Mesenchymal stem cell (in vitro differentiated cells and primary cell): ENCODE data around the gene LPP.

Experiments used
- DNase-seq: peaks from one replicate; pipeline ENCODE4 v3.0.0-alpha.2; 2013
- H2AFZ ChIP-seq: one replicate; pipeline ENCODE4 v1.6.1; 2013; ENCODE audit warnings: low read depth, mild to moderate bottlenecking, control low read depth, inconsistent platforms, low read length, moderate library complexity
- H2AK5ac ChIP-seq: 2 replicates; pipeline ENCODE4 v1.6.1; 2013; ENCODE audit warnings: low read length, moderate library complexity, mild to moderate bottlenecking, inconsistent platforms; ENCODE audit not compliant: severe bottlenecking
- H2BK120ac ChIP-seq: one replicate; pipeline ENCODE4 v1.6.1; 2013; ENCODE audit warnings: low read depth, mild to moderate bottlenecking, inconsistent platforms, low read length, moderate library complexity
- H2BK12ac ChIP-seq, 2 experiments: one replicate each; pipeline ENCODE4 v1.6.1; 2013; ENCODE audit warnings: inconsistent platforms in 2 of 2, low read length in 2 of 2, mild to moderate bottlenecking in 2 of 2, moderate library complexity in 2 of 2, control low read depth in 1 of 2
- H2BK15ac ChIP-seq: one replicate; pipeline ENCODE4 v1.6.1; 2013; ENCODE audit warnings: mild to moderate bottlenecking, low read depth, inconsistent platforms; ENCODE audit not compliant: poor library complexity, severe bottlenecking
- H2BK5ac ChIP-seq: 2 replicates; pipeline ENCODE4 v1.6.1; 2013; ENCODE audit warnings: low read depth, mild to moderate bottlenecking, low read length, control low read depth, inconsistent platforms; ENCODE audit not compliant: poor library complexity, severe bottlenecking
- H3K14ac ChIP-seq, 2 experiments: one replicate each; pipeline ENCODE4 v1.6.1; 2013; ENCODE audit warnings: inconsistent platforms in 2 of 2, low read length in 2 of 2, control low read depth in 1 of 2, mild to moderate bottlenecking in 1 of 2, moderate library complexity in 1 of 2
- H3K18ac ChIP-seq, 2 experiments: one replicate each; pipeline ENCODE4 v1.6.1; 2013; ENCODE audit warnings: inconsistent platforms in 2 of 2, low read length in 2 of 2, control low read depth in 1 of 2, low read depth in 1 of 2, mild to moderate bottlenecking in 1 of 2
- H3K23ac ChIP-seq, 2 experiments: one replicate each; pipeline ENCODE4 v1.6.1; 2013; ENCODE audit warnings: inconsistent platforms in 2 of 2, low read length in 2 of 2, mild to moderate bottlenecking in 2 of 2, moderate library complexity in 2 of 2, control low read depth in 1 of 2
- H3K27ac ChIP-seq: 2 replicates; pipeline ENCODE4 v1.5.1; 2013; ENCODE audit warnings: mild to moderate bottlenecking, moderate library complexity, low read length, control low read depth, inconsistent platforms; ENCODE audit not compliant: poor library complexity, severe bottlenecking
- H3K27me3 ChIP-seq, 2 experiments: 2 replicates each; pipeline versions ENCODE4 v1.6.1 to v1.7.0; 2013; ENCODE audit warnings: low read length in 2 of 2, mild to moderate bottlenecking in 2 of 2, moderate library complexity in 2 of 2, control low read depth in 1 of 2, inconsistent platforms in 1 of 2; ENCODE audit not compliant: control insufficient read depth in 1 of 2, insufficient read depth in 1 of 2
- H3K36me3 ChIP-seq, 2 experiments: 2 replicates each; pipeline versions ENCODE4 v1.6.1 to v1.7.0; 2013; ENCODE audit warnings: low read length in 2 of 2, control low read depth in 1 of 2, inconsistent platforms in 1 of 2, low read depth in 1 of 2, mild to moderate bottlenecking in 1 of 2; ENCODE audit not compliant: insufficient read depth in 2 of 2, control insufficient read depth in 1 of 2
- H3K4ac ChIP-seq, 2 experiments: one replicate each; pipeline ENCODE4 v1.6.1; 2013; ENCODE audit warnings: inconsistent platforms in 2 of 2, low read length in 2 of 2, mild to moderate bottlenecking in 2 of 2, moderate library complexity in 2 of 2, control low read depth in 1 of 2, low read depth in 1 of 2
- H3K4me1 ChIP-seq: 2 replicates; pipeline ENCODE4 v1.6.1; 2013; ENCODE audit warnings: low read depth, low read length, control low read depth; ENCODE audit not compliant: control insufficient read depth, insufficient read depth
- H3K4me2 ChIP-seq: 2 replicates; pipeline ENCODE4 v1.6.1; 2013; ENCODE audit warnings: low read length, mild to moderate bottlenecking, inconsistent platforms; ENCODE audit not compliant: poor library complexity, severe bottlenecking
- H3K4me3 ChIP-seq, 2 experiments: 2 replicates each; pipeline versions ENCODE4 v1.5.1 to v1.7.0; 2013; ENCODE audit warnings: low read length in 2 of 2, mild to moderate bottlenecking in 2 of 2, control low read depth in 1 of 2, low read depth in 1 of 2; ENCODE audit not compliant: insufficient read depth in 1 of 2
- H3K79me1 ChIP-seq: replicated peaks from 2 replicates; pipeline ENCODE4 v1.6.1; 2013; ENCODE audit warnings: mild to moderate bottlenecking, control low read depth, low read length, inconsistent platforms; ENCODE audit not compliant: poor library complexity, severe bottlenecking
- H3K9ac ChIP-seq: 2 replicates; pipeline ENCODE4 v1.7.0; 2013; ENCODE audit warnings: mild to moderate bottlenecking, low read length, moderate library complexity
- H3K9me3 ChIP-seq: 2 replicates; pipeline ENCODE4 v1.7.0; 2013; ENCODE audit warnings: mild to moderate bottlenecking, low read length; ENCODE audit not compliant: control insufficient read depth
- H4K8ac ChIP-seq: one replicate; pipeline ENCODE4 v1.6.1; 2013; ENCODE audit warnings: inconsistent platforms, mild to moderate bottlenecking, low read length, moderate library complexity
- H4K91ac ChIP-seq: one replicate; pipeline ENCODE4 v1.6.1; 2013; ENCODE audit warnings: mild to moderate bottlenecking, low read length, inconsistent platforms
- WGBS: methylation state at CpG from one replicate; pipeline ENCODE4 v1.1.7; 2013; ENCODE audit warnings: mixed read lengths; 5-methylcytosine and 5-hydroxymethylcytosine counted together

LPP gene

DNA sequence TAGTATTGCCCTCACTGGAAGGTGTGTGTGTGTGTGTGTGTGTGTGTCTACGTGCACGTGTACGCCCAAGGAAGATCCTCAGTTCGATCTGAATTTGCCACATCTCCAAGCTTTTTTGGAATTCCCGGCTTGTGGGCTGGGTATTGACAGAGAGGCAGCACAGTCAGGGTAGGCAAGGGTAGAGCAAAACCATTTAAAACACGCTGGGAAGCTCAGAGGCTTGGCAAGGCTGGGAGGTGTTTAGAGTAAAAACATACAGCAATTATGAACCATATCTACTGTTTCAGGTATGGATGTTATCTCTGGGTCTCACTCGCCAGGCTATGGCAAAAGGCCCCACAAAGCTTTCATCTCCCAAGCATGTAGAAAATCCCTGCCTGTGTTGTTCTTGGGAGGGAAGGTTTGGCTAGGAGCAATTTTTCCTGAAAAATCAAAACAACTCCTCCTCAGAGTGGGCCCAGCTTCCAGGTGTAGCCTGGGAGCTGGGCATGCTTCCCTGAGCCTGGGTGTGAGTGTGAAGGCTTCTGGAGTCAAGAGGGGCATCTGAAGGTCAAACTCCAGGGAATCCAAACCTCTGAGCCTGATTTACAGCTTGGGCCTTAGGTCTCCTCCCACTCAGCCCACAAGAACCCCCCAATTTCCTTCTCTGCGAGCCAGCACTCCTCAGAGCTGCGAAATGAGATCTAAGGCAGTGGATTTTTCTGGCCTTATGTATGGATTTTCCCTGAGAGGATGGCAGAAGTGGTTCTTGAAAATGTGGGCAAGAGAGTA lies 773.0 kb downstream of the LPP start:
- Histone ChIP-seq H2BK120ac (no peak overlapping the region), H4K8ac (no peak overlapping the region), H3K4me2 (no peak overlapping the region), H2BK15ac (no peak overlapping the region), H3K4me1 (peaks cover 4% of the 10 kb centered on the region), H3K9ac (no peak overlapping the region), H3K23ac (no peak overlapping the region), H3K9me3 (no peaks in the 10 kb centered on the region), H3K4ac (no peak overlapping the region), H4K91ac (no peak overlapping the region), H2AK5ac (no peak overlapping the region), H3K27me3 (no peaks in the 10 kb centered on the region), H3K27ac (no peak overlapping the region), H2BK12ac (no peak overlapping the region), H3K4me3 (no peak overlapping the region), H2AFZ (no peak overlapping the region), H3K14ac (no peak overlapping the region), H2BK5ac (no peak overlapping the region), H3K79me1 (no peaks in the 10 kb centered on the region), H3K36me3 (no peaks in the 10 kb centered on the region), H3K18ac (no peak overlapping the region)
- WGBS: 96% methylated on average over 5 of the region's 9 CpGs
- no peak for DNase-seq

DNA sequence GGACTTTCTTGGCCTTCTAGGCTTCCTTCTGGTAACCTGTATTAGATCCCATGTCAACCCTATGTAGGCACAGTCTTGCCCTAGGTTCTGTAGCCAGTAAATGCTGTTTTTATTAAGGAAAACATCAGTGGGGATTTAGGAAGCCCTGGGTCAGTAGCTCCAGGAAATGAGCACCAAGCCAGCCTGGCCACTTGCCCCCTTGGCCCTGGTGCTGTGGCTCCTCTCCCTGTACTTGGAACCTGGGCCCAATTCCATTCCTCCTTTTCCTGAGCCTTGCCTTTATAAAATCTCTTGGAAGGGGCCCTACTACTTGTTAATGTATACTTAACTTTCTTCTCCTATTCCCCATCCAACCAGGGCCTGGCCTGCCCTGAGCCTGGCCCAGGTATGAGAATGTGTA lies 774.0 kb downstream of the LPP start:
- Histone ChIP-seq H3K9ac (no peak overlapping the region), H2BK5ac (no peak overlapping the region), H2BK15ac (no peak overlapping the region), H3K23ac (no peak overlapping the region), H3K4me3 (no peak overlapping the region), H3K9me3 (no peaks in the 10 kb centered on the region), H3K4me2 (no peak overlapping the region), H4K91ac (no peak overlapping the region), H3K4me1 (peaks cover 4% of the 10 kb centered on the region), H2BK120ac (no peak overlapping the region), H4K8ac (no peak overlapping the region), H3K36me3 (no peaks in the 10 kb centered on the region), H3K27ac (no peak overlapping the region), H2AK5ac (no peak overlapping the region), H2AFZ (no peak overlapping the region), H2BK12ac (no peak overlapping the region), H3K18ac (no peak overlapping the region), H3K4ac (no peak overlapping the region), H3K14ac (peak overlapping the region in 1 of 2 experiments; percentile 35), H3K27me3 (no peaks in the 10 kb centered on the region), H3K79me1 (no peaks in the 10 kb centered on the region)
- no peak for DNase-seq

DNA sequence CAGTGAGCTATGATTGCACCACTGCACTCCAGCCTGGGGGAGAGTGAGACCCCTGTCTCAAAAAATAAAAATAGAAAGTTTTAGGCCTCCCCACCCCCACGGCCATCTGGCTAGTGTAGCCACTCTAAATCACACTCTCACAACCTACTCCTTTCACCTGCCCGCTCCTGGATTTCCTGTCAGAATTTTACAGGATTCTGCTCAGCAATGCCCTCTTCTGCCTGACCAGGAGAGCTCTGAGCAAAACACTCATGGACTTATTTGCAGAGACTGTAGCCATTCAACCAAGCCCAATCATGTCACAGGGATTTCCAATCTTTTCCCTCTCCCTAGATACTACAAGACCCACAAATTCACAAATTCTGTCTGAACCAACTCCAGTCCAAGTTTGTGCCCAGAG lies 775.2 kb downstream of the LPP start:
- no peak overlapping the region for H2BK120ac ChIP-seq
- WGBS: 65% methylated on average over 2 of the region's 2 CpGs
- H2BK5ac ChIP-seq: no peak overlapping the region
- no peak overlapping the region for H3K4me3 ChIP-seq
- H3K9me3 ChIP-seq: no peaks in the 10 kb centered on the region
- H3K27ac ChIP-seq: no peak overlapping the region
- H2AFZ ChIP-seq: no peak overlapping the region
- no peak overlapping the region for H2AK5ac ChIP-seq
- H3K4me2 ChIP-seq: no peak overlapping the region
- no peaks in the 10 kb centered on the region for H3K36me3 ChIP-seq
- H3K18ac ChIP-seq: no peak overlapping the region
- no peak overlapping the region for H4K91ac ChIP-seq
- H3K79me1 ChIP-seq: no peaks in the 10 kb centered on the region
- DNase-seq: no peak
- H3K4ac ChIP-seq: no peak overlapping the region
- H2BK12ac ChIP-seq: no peak overlapping the region
- no peak overlapping the region for H3K9ac ChIP-seq
- H3K4me1 ChIP-seq: peaks cover 4% of the 10 kb centered on the region
- H3K23ac ChIP-seq: no peak overlapping the region
- H2BK15ac ChIP-seq: no peak overlapping the region
- no peak overlapping the region for H3K14ac ChIP-seq
- no peaks in the 10 kb centered on the region for H3K27me3 ChIP-seq
- H4K8ac ChIP-seq: no peak overlapping the region

DNA sequence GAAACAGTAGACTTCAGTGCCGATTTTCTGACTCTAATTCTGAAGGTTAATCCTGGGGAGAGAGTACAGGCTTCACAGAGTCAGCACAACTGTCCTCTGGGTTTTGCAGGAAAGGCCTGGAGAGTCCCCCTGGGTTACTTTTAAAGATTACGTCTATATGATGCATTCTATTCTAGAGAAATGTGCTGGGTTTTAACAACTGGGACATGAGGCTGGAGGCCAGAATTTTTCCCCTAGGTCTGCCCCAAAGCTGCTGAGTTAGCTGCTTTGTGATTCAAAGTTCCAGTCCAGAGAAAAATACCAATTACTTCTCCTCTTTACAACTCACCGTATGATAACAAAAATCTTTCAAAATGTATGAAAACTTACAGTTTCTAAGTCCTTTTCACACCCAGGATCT lies 777.1 kb downstream of the LPP start:
- Histone ChIP-seq H3K18ac (no peak overlapping the region), H3K4me1 (peaks cover 4% of the 10 kb centered on the region), H2AK5ac (no peak overlapping the region)

More for the DNA sequence above, 777.1 kb downstream of the LPP start:
- WGBS: 59% methylated on average over 3 of the region's 3 CpGs
- Histone ChIP-seq H2BK15ac (no peak overlapping the region), H3K36me3 (no peaks in the 10 kb centered on the region), H2BK120ac (no peak overlapping the region), H3K9me3 (no peaks in the 10 kb centered on the region), H3K14ac (no peak overlapping the region), H3K4me3 (no peak overlapping the region), H3K79me1 (no peaks in the 10 kb centered on the region), H4K91ac (no peak overlapping the region), H3K9ac (peak overlapping the region; percentile 50), H3K27me3 (no peaks in the 10 kb centered on the region), H4K8ac (no peak overlapping the region), H2BK5ac (no peak overlapping the region), H3K4ac (no peak overlapping the region), H3K23ac (no peak overlapping the region), H2BK12ac (no peak overlapping the region), H3K4me2 (no peak overlapping the region), H2AFZ (no peak overlapping the region), H3K27ac (no peak overlapping the region)
- DNase-seq: no peak
